ENCODE results near the gene LNX1. TPM values are rescaled to one million over a fixed set of nuclear protein-coding genes. Genes with fewer than 3 reads are reported as not detected.

The LNX1 gene
- total RNA-seq, 4 donors from 2014 or later: 0.29 to 12.9 (median 8.8) TPM

DNA sequence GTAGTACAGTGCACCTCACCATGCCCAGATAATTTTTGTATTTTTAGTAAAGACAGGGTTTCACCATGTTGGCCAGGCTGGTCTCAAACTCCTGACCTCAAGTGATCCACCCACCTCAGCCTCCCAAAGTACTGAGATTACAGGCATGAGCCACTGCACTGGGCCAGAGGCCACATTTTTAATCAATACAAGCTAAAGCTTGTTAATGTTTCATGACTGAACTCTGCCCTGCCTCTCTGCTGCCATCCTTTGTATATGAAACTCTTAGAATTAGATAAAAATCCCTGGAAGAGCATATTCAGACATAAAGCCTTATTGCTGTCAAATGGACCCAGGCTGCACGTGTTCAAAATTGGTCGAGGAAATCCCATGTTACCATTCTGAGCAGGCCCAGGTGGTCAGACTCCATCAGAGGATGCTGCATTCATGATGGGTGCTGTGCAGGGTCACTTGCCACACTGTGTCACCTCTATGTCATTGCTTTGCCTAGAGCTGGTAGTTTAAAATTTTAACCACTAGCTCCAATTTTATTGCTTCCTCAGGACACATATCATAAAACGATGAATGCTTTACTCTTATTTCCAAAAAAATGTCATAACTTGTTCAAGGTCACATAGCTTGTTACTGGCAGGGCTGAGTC lies 45.2 kb downstream of the LNX1 start:
- no peaks in the 10 kb centered on the region for H3K36me3 ChIP-seq
- no peak overlapping the region for H3K27ac ChIP-seq
- H3K27me3 ChIP-seq: no peaks in the 10 kb centered on the region
- H3K4me3 ChIP-seq: no peak overlapping the region
- no peak for DNase-seq
- no peak for TF ChIP-seq POLR2A (IDR thresholded peaks at IDR 0.05)
- TF ChIP-seq, protein P1, sequence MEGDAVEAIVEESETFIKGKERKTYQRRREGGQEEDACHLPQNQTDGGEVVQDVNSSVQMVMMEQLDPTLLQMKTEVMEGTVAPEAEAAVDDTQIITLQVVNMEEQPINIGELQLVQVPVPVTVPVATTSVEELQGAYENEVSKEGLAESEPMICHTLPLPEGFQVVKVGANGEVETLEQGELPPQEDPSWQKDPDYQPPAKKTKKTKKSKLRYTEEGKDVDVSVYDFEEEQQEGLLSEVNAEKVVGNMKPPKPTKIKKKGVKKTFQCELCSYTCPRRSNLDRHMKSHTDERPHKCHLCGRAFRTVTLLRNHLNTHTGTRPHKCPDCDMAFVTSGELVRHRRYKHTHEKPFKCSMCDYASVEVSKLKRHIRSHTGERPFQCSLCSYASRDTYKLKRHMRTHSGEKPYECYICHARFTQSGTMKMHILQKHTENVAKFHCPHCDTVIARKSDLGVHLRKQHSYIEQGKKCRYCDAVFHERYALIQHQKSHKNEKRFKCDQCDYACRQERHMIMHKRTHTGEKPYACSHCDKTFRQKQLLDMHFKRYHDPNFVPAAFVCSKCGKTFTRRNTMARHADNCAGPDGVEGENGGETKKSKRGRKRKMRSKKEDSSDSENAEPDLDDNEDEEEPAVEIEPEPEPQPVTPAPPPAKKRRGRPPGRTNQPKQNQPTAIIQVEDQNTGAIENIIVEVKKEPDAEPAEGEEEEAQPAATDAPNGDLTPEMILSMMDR (IDR thresholded peaks at IDR 0.05): no peak
- H3K9me3 ChIP-seq: no peaks in the 10 kb centered on the region
- intact Hi-C loops (cut with DNase I; ENCODE audit: low total_unique reads): no loop called here
- H3K4me1 ChIP-seq: peaks cover 0 to 9% of the 10 kb centered on the region in 2 donors

DNA sequence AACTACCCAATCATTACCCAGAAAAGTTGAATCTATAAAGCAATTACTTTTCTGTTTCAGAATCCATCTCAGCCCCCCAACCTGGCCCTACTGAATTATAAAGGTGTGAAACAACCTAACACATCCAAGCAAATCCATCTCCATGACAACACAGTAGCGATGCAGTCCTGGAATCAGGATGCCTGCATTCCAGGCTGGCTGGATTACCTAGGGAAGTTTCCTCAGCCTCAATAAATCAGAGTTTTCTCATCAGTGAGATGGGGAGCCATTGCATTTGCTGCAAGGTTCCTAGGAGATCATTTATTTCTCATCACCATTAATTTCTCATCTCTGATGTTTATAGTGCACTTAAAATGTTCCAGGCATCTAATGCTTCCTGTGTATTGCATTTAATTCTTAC lies 46.0 kb downstream of the LNX1 start:
- intact Hi-C loops (cut with DNase I; ENCODE audit: low total_unique reads): no loop called here
- Histone ChIP-seq H3K36me3 (no peaks in the 10 kb centered on the region), H3K27ac (no peak overlapping the region), H3K9me3 (no peaks in the 10 kb centered on the region), H3K27me3 (no peaks in the 10 kb centered on the region), H3K4me1 (peaks cover 0 to 9% of the 10 kb centered on the region in 2 donors), H3K4me3 (no peak overlapping the region)
- TF ChIP-seq POLR2A (IDR thresholded peaks at IDR 0.05): no peak
- TF ChIP-seq, protein P1 (IDR thresholded peaks at IDR 0.05): no peak
- DNase-seq: no peak

GRCh38 chr4:53543561-53543960 lies 47.7 kb downstream of the LNX1 start:
- H3K36me3 ChIP-seq: no peaks in the 10 kb centered on the region
- no peak for TF ChIP-seq POLR2A (IDR thresholded peaks at IDR 0.05)
- TF ChIP-seq, protein P1 (IDR thresholded peaks at IDR 0.05): no peak
- no peaks in the 10 kb centered on the region for H3K9me3 ChIP-seq
- H3K27me3 ChIP-seq: no peaks in the 10 kb centered on the region
- no peak overlapping the region for H3K4me3 ChIP-seq
- DNase-seq: no peak
- H3K4me1 ChIP-seq: peaks cover 0 to 9% of the 10 kb centered on the region in 2 donors
- peak overlapping the region in 1 of 2 donors; percentile 71 for H3K27ac ChIP-seq
- intact Hi-C loops (cut with DNase I; ENCODE audit: low total_unique reads): no loop called here

DNA sequence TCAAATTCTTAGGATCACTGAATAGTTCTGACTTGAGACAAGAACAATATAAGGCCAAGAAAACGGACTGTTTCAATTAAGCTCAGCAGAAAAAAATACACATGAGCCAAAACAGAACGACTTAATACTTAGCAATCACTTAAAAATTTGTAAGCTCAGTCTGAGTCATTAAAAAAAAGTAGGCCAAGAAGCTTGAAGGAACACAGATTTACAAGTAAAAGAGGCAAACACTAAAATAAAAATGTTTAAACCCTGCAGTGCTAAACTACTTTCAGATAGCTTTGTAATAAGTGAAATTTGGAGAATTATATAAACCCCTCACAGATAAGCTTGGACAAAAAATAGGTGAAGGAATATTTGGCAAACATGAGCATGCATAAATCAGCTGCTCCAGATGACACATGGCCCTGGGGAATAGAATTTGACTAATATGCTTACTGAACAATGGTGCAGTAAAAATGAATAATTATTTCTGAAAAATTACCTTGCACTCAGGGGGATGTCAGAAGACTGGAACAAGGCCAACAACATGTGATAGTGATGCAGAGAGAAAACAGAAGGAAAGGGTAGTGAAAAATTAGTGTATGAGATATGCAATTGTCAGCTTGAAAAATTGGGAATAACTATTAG lies 49.6 kb downstream of the LNX1 start:
- intact Hi-C loops (cut with DNase I; ENCODE audit: low total_unique reads): no loop called here
- Histone ChIP-seq H3K27ac (peak overlapping the region; percentile 71 to 78), H3K4me3 (no peak overlapping the region), H3K27me3 (no peaks in the 10 kb centered on the region), H3K4me1 (peaks cover 0 to 9% of the 10 kb centered on the region in 2 donors), H3K36me3 (no peaks in the 10 kb centered on the region), H3K9me3 (no peaks in the 10 kb centered on the region)
- TF ChIP-seq, protein P1 (IDR thresholded peaks at IDR 0.05): no peak
- no peak for TF ChIP-seq POLR2A (IDR thresholded peaks at IDR 0.05)
- DNase-seq: peak; percentile 19 to 57

- no peak for TF ChIP-seq POLR2A (IDR thresholded peaks at IDR 0.05)
- TF ChIP-seq, protein P1 (IDR thresholded peaks at IDR 0.05): no peak
- intact Hi-C loops (cut with DNase I; ENCODE audit: low total_unique reads): no loop called here
Observed at GRCh38 chr4:53538756-53539155, 52.5 kb downstream of the LNX1 start.

More at GRCh38 chr4:53538756-53539155, 52.5 kb downstream of the LNX1 start:
- Histone ChIP-seq H3K27ac (no peak overlapping the region), H3K4me3 (no peak overlapping the region), H3K4me1 (peaks cover 0 to 9% of the 10 kb centered on the region in 2 donors), H3K36me3 (no peaks in the 10 kb centered on the region), H3K27me3 (no peaks in the 10 kb centered on the region), H3K9me3 (no peaks in the 10 kb centered on the region)
- DNase-seq: no peak
